Esophagus squamous epithelium (tissue), 5 donors: ENCODE data around the gene EDC4. TPM values are rescaled to one million over a fixed set of nuclear protein-coding genes. Genes with fewer than 3 reads are reported as not detected.

Experiments
- DNase-seq: peaks from one replicate; lab custom pipeline; 2025; lab: John Stamatoyannopoulos, UW
- H3K27ac ChIP-seq, 4 donors: fragments of 200-600 bp; sonication (generic); one replicate each; pipeline ENCODE4 v1.5.1; 2016 to 2019; ENCODE audit warnings: mild to moderate bottlenecking in 1 of 4
- H3K27me3 ChIP-seq, 4 donors: fragments of 200-600 bp; sonication (generic); 1 replicate in 3 of 4; 2 replicates in 1 of 4; pipeline versions ENCODE4 v1.5.1 to v1.6.0; 2017 to 2021; ENCODE audit warnings: antibody characterized with exemption in 1 of 4
- H3K36me3 ChIP-seq, 3 donors: fragments of 200-600 bp; sonication (generic); one replicate each; pipeline ENCODE4 v1.5.1; 2016 to 2019
- H3K4me1 ChIP-seq, 3 donors: fragments of 200-600 bp; sonication (generic); one replicate each; pipeline ENCODE4 v1.5.1; 2017 to 2019
- H3K4me3 ChIP-seq, 4 donors: fragments of 200-600 bp; sonication (generic); 1 replicate in 3 of 4; 2 replicates in 1 of 4; pipeline ENCODE4 v1.5.1; 2016 to 2019; ENCODE audit warnings: mild to moderate bottlenecking in 2 of 4, moderate library complexity in 1 of 4
- H3K9me3 ChIP-seq, 3 donors: fragments of 200-600 bp; sonication (generic); one replicate each; pipeline ENCODE4 v1.5.1; 2016 to 2019
- POLR2A ChIP-seq, 4 donors: fragments of 450-650 bp; IDR thresholded peaks; one replicate each; pipeline ENCODE4 v1.6.1; 2017; ENCODE audit warnings: antibody characterized with exemption in 4 of 4, mild to moderate bottlenecking in 4 of 4, moderate library complexity in 3 of 4
- WGBS, 2 donors: methylation state at CpG; one replicate each; pipeline ENCODE4 v1.1.5; 2018; 5-methylcytosine and 5-hydroxymethylcytosine counted together
- intact Hi-C: fragments of 100-400 bp; cut with DNase I; formaldehyde crosslinking; loops from one replicate; pipeline ENCODE4 v1.15.0; 2022
- total RNA-seq, 4 donors: library from RNA; depleted of rRNA; stranded (reverse); fragments of >200 nt; gene quantifications; one replicate each; pipeline ENCODE4 v1.1.0, GENCODE V29; 2016
- TF ChIP-seq, protein P1 (sequence below), 6 experiments: fragments of 450-650 bp in 4 of 6; fragments of 200-600 bp in 2 of 6; sonication (generic) in 2 of 6; IDR thresholded peaks; one replicate each; pipeline ENCODE4 v1.5.1; 2016 to 2019; ENCODE audit warnings: antibody characterized with exemption in 6 of 6, mild to moderate bottlenecking in 4 of 6, moderate library complexity in 4 of 6
- donor health status: DM: yes; HTN: yes; CAD: no.

Gene EDC4
- total RNA-seq, 4 donors from 2014 or later: 26.5 to 46.9 (median 37.0) TPM

DNA sequence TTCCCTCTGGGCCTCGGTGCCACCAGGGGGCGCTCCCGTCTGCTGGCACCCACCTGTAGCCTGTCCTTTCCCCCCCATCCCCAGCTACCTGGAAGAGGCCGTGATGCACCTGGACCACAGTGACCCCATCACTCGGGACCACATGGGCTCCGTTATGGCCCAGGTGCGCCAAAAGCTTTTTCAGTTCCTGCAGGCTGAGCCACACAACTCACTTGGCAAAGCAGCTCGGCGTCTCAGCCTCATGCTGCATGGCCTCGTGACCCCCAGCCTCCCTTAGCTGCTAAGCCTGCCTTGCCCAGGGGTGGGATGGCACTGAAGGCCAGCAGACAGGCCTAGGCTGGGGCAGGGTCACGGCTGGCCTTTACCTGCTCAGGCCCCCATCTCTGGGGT, 11.0 kb downstream of the EDC4 start:
- Histone ChIP-seq H3K27me3 (no peaks in the 10 kb centered on the region), H3K4me3 (no peak overlapping the region), H3K9me3 (no peaks in the 10 kb centered on the region), H3K36me3 (peaks cover 44 to 80% (median 49%) of the 10 kb centered on the region in 3 donors), H3K4me1 (peaks cover 11 to 20% (median 13%) of the 10 kb centered on the region in 3 donors), H3K27ac (peak overlapping the region in 3 of 4 donors; percentile 48 to 71 (median 59))
- intact Hi-C loops: loop anchor here (5.0 kb wide), 1 partner anchor 38 kb away; no protein-coding TSS in a partner anchor
- 45 to 49% methylated on average over 6 to 9 of the region's 11 CpGs for WGBS, 2 donors
- no peak for DNase-seq
- TF ChIP-seq, protein P1, sequence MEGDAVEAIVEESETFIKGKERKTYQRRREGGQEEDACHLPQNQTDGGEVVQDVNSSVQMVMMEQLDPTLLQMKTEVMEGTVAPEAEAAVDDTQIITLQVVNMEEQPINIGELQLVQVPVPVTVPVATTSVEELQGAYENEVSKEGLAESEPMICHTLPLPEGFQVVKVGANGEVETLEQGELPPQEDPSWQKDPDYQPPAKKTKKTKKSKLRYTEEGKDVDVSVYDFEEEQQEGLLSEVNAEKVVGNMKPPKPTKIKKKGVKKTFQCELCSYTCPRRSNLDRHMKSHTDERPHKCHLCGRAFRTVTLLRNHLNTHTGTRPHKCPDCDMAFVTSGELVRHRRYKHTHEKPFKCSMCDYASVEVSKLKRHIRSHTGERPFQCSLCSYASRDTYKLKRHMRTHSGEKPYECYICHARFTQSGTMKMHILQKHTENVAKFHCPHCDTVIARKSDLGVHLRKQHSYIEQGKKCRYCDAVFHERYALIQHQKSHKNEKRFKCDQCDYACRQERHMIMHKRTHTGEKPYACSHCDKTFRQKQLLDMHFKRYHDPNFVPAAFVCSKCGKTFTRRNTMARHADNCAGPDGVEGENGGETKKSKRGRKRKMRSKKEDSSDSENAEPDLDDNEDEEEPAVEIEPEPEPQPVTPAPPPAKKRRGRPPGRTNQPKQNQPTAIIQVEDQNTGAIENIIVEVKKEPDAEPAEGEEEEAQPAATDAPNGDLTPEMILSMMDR (IDR thresholded peaks at IDR 0.05): peak; percentile 78 to 91 (median 84)
- no peak for TF ChIP-seq POLR2A (IDR thresholded peaks at IDR 0.05)

DNA sequence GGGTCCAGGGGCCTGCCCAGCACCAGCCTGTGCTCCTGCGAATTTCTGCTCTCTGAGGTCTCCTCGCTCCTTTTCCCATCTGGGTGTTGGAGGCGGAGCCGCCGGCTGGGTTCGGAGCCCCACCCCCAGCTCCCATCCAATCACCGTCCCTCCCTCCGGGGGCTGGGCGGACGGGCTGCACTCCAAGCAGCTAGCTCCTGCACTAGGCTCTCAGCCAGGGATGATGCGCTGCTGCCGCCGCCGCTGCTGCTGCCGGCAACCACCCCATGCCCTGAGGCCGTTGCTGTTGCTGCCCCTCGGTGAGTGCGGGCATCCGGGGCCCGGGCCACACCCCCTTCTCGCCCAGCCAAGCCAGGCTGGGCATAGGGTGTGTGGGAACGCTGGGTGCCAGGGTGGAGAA, 11.8 kb downstream of the EDC4 start, which contains the start of gene NRN1L:
Gene NRN1L, plus strand, starts transcription at position 202 of the 400 bp plus-strand sequence. Its CDS starts 19 bp downstream, at position 221.
- Histone ChIP-seq H3K27ac (peak within 1 kb of the TSS; percentile 24 to 71 (median 54)), H3K4me1 (peaks cover 11 to 20% (median 13%) of the 10 kb centered on the region in 3 donors), H3K4me3 (peak within 1 kb of the TSS in 2 of 4 donors; percentile 17 to 43), H3K27me3 (no peaks in the 10 kb centered on the region), H3K9me3 (no peaks in the 10 kb centered on the region), H3K36me3 (peaks cover 36 to 72% (median 40%) of the 10 kb centered on the region in 3 donors)
- intact Hi-C loops: loop anchor here (5.0 kb wide), 1 partner anchor 38 kb away; no protein-coding TSS in a partner anchor
- TF ChIP-seq POLR2A (IDR thresholded peaks at IDR 0.05): no peak
- TF ChIP-seq, protein P1 (IDR thresholded peaks at IDR 0.05): no peak
- no peak for DNase-seq
- 13 to 17% methylated on average over 2 to 3 of the region's 22 CpGs for WGBS, 2 donors

DNA sequence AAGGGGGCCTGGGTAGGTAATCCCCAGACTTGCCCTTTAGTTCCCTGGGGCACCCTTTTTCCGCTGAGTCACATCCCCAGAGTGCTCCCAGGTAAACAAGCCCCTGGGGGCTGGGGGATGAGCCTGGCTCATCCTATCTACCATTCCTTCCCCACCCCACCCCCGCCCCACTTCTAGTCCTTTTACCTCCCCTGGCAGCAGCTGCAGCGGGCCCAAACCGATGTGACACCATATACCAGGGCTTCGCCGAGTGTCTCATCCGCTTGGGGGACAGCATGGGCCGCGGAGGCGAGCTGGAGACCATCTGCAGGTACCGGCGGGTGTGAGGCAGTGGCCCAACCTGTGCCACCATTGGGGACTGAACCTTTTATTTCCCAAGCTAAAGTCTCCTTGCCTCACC, 12.7 kb downstream of the EDC4 start:
- Histone ChIP-seq H3K27ac (peak overlapping the region in 1 of 4 donors; percentile 71), H3K4me3 (no peak overlapping the region), H3K4me1 (peaks cover 11 to 20% (median 13%) of the 10 kb centered on the region in 3 donors), H3K9me3 (no peaks in the 10 kb centered on the region), H3K27me3 (no peaks in the 10 kb centered on the region), H3K36me3 (peaks cover 28 to 63% (median 32%) of the 10 kb centered on the region in 3 donors)
- intact Hi-C loops: no loop called here
- DNase-seq: no peak
- TF ChIP-seq POLR2A (IDR thresholded peaks at IDR 0.05): no peak
- TF ChIP-seq, protein P1 (IDR thresholded peaks at IDR 0.05): no peak
- 100% methylated on average over 1 of the region's 12 CpGs; no CpG with 5 or more reads in 1 of the 2 donors for WGBS, 2 donors

DNA sequence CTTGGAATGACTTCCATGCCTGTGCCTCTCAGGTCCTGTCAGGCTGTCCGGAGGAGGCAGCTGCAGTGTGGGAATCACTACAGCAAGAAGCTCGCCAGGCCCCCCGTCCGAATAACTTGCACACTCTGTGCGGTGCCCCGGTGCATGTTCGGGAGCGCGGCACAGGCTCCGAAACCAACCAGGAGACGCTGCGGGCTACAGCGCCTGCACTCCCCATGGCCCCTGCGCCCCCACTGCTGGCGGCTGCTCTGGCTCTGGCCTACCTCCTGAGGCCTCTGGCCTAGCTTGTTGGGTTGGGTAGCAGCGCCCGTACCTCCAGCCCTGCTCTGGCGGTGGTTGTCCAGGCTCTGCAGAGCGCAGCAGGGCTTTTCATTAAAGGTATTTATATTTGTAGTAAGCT, 13.1 kb downstream of the EDC4 start:
- intact Hi-C loops: no loop called here
- H3K27ac ChIP-seq: no peak overlapping the region
- no peaks in the 10 kb centered on the region for H3K27me3 ChIP-seq
- H3K36me3 ChIP-seq: peaks cover 23 to 59% (median 28%) of the 10 kb centered on the region in 3 donors
- TF ChIP-seq POLR2A (IDR thresholded peaks at IDR 0.05): no peak
- TF ChIP-seq, protein P1 (IDR thresholded peaks at IDR 0.05): no peak
- DNase-seq: no peak
- no peaks in the 10 kb centered on the region for H3K9me3 ChIP-seq
- H3K4me1 ChIP-seq: peaks cover 11 to 20% (median 13%) of the 10 kb centered on the region in 3 donors
- WGBS, 2 donors: 80 to 98% methylated on average over 1 to 18 of the region's 19 CpGs
- no peak overlapping the region for H3K4me3 ChIP-seq

DNA sequence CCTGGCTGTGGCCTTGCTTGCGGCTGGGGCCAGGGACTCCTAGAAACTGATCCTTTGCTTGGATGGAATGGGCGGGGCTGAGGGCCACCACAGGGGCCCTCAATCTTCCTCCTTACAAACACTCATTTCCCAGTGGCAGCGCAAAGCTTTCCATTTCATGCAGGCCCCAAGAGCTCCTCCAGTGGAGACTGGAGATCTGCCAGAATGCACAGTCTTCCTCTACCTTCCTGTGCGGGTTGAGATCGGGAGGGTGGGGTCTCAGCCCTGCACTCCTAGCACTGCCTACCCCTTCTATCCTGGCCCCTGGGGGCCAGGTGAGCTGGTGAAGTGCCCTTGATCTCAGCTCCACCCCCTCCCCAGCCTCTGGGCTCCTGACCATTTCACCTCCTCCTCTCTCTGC, 13.5 kb downstream of the EDC4 start:
- no peak overlapping the region for H3K27ac ChIP-seq
- DNase-seq: no peak
- intact Hi-C loops: no loop called here

More for the DNA sequence above, 13.5 kb downstream of the EDC4 start:
- H3K27me3 ChIP-seq: no peaks in the 10 kb centered on the region
- peaks cover 19 to 55% (median 23%) of the 10 kb centered on the region in 3 donors for H3K36me3 ChIP-seq
- 90 to 96% methylated on average over 4 to 5 of the region's 5 CpGs for WGBS, 2 donors
- H3K4me3 ChIP-seq: no peak overlapping the region
- no peaks in the 10 kb centered on the region for H3K9me3 ChIP-seq
- no peak for TF ChIP-seq POLR2A (IDR thresholded peaks at IDR 0.05)
- peaks cover 11 to 20% (median 13%) of the 10 kb centered on the region in 3 donors for H3K4me1 ChIP-seq
